Activated CD8-positive, alpha-beta memory T cell treated with anti-CD3 and anti-CD28 coated beads for 48 hours (primary cell): Measurements from ENCODE around the gene SNIP1.
"Not testable (repeated sequence)": the region's sequence is repeated elsewhere in the genome, so short reads cannot be mapped to it uniquely, and the experiment has no call there.

Experiments used
- DNase-seq, 3 experiments: peaks; one replicate each; pipeline ENCODE4 v3.0.0-alpha.2; 2020; ENCODE audit warnings: low read depth in 2 of 3, low spot score in 2 of 3

The SNIP1 gene

GRCh38 chr1:37553927-37554808 lies at the start of gene SNIP1:
Gene SNIP1, minus strand, starts transcription at chr1:37554293. Its CDS starts 64 bp downstream, at chr1:37554229.
- peak; percentile 56 to 78 (median 75) for DNase-seq

DNA sequence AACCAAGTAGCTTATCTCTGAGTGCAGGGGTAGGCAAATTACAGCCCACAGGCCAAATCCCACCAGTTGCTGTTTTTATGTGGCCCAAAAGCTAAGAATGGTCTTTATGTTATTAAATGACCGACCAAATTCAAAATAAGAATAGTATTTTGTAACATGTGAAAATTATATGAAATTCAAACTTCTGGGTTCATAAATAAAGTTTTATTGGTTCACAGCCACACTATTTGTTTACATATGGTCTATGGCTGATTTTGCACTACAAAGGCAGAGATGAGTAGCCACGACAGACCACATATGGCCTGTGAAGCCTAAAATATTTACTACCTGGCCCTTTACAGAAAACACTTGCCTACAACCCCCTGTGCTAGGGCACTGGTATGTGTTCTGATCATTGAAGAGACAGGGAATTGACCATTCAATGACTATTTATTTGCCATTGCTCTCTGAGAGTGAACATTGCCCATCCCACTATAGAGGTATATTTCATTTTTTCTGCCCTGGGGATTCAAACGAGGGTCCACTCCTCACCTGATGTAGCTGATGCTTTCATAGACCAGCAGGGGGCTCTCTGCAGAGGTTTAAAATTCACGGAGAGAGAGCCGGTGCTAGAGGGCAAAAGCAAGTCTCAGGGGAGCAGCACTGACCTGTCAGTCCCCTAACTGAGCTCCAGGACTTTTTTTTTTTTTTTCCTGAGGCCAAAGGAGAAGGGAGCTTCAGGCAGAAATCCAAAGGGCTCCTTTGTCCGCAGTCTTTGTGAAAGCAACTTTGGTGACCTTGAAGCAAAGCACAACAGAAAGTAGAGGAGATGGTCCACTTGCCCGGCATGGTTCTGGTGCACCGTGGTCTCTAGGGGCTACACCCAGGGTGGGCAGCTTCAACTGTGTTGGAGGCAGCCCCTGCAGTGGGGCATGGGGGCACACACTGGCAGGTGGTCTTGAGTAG lies 48.9 kb upstream of the SNIP1 start:
- DNase-seq = no peak

- DNase-seq = no peak
These were observed 47.3 kb upstream of the SNIP1 start for GRCh38 chr1:37601441-37601840.

GRCh38 chr1:37599940-37600339 lies 45.8 kb upstream of the SNIP1 start:
- no peak for DNase-seq

GRCh38 chr1:37596182-37596667 lies 42.1 kb upstream of the SNIP1 start:
- DNase-seq = no peak

- DNase-seq = peak; percentile 90 to 94 (median 90)
These were observed 41.5 kb upstream of the SNIP1 start, which contains the start of gene GNL2 for GRCh38 chr1:37595440-37596181. Gene GNL2, minus strand, starts transcription at chr1:37595937. Its CDS starts 115 bp downstream, at chr1:37595822.

- no peak for DNase-seq
These were observed 39.6 kb upstream of the SNIP1 start for GRCh38 chr1:37593726-37594125.

GRCh38 chr1:37588939-37589338 lies 34.8 kb upstream of the SNIP1 start:
- DNase-seq = no peak

DNA sequence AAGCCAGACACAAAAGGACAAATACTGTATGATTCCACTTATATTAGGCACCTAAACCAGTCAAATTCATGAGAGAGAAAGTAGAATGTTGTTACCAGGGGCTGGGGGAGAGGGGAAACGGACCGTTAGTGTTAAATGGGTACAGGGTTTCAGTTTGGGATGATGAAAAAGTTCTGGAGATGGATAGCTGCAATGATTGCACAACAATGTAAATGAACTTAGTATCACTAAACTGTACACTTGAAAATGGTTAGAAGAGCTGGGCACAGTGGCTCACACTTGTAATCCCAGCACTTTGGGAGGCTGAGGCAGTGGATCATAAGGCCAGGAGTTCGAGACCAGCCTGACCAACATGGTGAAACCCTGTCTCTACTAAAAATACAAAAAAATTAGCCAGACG lies 30.5 kb upstream of the SNIP1 start:
- DNase-seq = not testable (repeated sequence)

GRCh38 chr1:37575692-37576091 lies 21.6 kb upstream of the SNIP1 start:
- DNase-seq = no peak

- DNase-seq = no peak
These were observed 20.9 kb upstream of the SNIP1 start for GRCh38 chr1:37574834-37575480.

- DNase-seq = no peak
These were observed 16.6 kb upstream of the SNIP1 start for GRCh38 chr1:37570528-37571334.

DNA sequence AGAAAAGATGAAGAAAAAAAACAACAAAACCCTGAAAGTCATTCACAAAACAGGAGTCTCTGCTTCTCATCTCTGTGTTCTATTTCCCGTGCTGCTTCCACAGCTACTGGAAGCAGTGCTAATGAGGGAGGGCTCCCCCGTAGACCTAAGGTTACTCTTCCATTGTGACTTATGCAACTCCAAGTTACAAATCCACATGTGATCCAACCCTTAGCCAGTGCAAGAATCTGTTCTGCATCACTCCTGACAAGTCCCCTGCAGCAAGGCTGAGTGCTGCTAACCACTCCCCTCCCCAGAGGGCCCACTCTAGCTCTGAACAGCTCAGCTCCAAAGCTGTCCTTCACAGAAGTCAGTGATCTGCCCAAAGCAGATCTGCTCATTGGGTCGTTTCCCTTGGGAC lies 12.9 kb upstream of the SNIP1 start:
- no peak for DNase-seq

- DNase-seq = no peak
These were observed 10.8 kb upstream of the SNIP1 start for GRCh38 chr1:37564892-37565291.

GRCh38 chr1:37562984-37563383 lies 8.9 kb upstream of the SNIP1 start:
- DNase-seq = no peak

DNA sequence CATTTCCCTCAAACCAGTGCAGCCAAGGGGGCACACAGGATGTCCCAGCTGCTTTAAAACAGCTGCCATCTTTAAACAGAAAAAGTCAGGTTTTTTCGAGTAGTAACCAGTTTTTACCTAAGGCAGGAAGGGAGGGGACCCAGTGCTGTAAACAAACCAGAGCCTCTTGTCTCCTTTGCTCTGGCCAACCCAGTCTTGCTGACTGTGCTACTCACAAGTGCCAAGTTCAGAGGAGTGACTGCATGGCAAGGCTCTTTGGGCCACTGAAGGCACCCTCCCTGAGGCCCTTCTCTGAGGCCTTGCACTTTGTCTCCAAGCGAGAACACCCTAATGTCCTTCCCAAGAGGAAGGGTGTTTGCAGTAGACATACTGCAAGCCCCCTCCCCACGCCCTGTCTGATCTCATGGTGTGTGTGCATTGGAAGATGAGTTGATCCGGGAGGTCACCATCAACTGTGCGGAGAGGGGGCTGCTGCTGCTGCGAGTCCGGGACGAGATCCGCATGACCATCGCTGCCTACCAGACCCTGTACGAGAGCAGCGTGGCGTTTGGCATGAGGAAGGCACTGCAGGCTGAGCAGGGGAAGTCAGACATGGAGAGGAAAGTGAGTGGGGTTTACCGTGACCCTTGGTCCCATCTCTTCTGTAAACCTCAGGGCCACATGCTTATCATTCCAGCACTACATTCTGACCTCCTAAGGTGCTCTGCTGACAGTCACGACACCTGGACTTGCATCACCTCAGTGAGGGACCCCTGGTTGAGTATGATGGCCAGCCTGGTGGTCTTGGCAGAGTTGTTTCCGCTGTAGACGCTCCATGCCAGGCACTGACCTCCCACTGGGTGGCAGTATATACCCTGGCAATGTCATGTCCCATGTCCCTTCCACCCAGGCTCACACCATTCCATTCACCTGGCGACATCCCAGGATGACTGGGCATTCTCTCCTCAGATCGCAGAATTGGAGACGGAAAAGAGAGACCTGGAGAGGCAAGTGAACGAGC lies 7.3 kb upstream of the SNIP1 start:
- DNase-seq = no peak

DNA sequence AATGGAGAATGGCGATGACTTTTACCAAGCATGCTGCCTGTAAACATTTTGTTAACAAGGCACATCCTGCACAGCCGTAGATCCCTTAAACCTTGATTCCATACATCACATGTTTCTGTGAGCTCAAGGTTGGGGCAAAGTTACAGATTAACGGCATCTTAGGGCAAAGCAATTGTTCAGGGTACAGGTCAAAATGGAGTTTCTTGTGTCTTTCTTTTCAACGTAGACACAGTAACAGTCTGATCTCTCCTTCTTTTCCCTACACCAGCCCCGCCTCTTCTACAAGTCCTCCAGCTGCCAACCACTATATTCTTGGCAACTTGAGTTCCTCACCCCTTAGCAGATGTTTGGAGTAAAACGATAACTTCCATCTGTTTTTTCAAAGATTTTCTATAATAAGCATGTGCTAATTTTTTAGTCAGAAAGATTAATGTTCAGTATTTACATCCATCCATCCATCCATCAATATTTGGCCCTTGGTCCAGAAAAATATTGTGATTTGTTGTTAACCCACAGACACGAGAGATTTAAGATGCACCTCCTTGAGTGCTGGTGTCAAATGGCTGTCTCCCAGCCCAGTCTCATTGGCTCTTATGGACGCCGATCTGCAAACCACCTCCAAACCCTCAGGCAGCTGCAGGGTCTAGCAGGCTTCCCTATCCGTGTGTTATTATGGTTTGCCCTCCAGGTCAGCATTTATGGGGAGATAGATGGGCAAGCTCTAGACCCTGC lies 6.5 kb upstream of the SNIP1 start:
- no peak for DNase-seq

DNA sequence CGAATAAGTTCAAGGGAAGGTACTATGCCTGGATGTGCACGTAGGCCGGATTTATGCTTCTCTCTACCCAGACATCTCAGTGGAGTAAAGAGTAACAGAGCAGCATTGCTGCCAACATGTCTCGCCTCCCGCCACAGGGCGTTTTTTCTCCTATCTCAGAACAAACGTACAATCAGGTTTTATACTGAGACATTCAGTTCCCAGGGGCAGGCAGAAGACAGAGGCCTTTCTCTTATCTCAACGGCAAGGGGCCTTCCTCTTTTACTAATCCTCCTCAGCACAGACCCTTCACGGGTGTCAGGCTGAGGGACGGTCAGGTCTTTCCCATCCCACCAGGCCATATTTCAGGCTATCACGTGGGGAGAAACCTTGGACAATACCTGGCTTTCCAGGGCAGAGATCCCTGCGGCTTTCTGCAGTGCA lies 5.9 kb upstream of the SNIP1 start:
- not testable (repeated sequence) for DNase-seq
